Measurements from ENCODE around the gene AADACL4. TPM values are rescaled to one million over a fixed set of nuclear protein-coding genes. Genes with fewer than 3 reads are reported as not detected.

The AADACL4 gene
- total RNA-seq, 2 donors from 2014 or later = not detected

DNA sequence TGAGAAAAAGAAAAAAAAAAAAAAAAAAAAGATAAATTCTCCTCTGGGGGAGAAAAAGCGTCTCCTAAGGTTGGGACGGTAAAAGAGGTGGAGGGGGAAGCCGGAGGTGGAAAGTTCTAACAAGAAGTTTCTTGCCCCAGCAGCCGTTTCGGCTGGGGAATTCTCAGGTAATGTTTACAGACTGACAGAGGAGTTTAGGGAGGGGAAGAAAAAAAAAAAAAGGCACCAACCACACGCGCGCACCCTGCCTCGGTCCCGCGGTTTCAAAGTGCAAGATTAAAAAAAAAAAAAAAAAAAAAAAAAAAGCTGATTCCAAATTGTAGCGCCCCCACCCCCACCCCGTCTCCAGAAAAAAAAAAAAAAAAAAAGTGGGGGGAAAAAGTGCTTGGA, 26.4 kb upstream of the AADACL4 start:
- no peaks in the 10 kb centered on the region for H3K27me3 Mint-ChIP-seq
- H3K36me3 Mint-ChIP-seq (ENCODE audit: low read depth) = peaks cover 66% of the 10 kb centered on the region
- ATAC-seq (replicated peaks) = peak; percentile 10
- H3K9me3 Mint-ChIP-seq = no peaks in the 10 kb centered on the region
- H3K4me3 Mint-ChIP-seq = peak overlapping the region; percentile 99
- peaks cover 28% of the 10 kb centered on the region for H3K4me1 Mint-ChIP-seq
- peak overlapping the region; percentile 95 for H3K27ac Mint-ChIP-seq

DNA sequence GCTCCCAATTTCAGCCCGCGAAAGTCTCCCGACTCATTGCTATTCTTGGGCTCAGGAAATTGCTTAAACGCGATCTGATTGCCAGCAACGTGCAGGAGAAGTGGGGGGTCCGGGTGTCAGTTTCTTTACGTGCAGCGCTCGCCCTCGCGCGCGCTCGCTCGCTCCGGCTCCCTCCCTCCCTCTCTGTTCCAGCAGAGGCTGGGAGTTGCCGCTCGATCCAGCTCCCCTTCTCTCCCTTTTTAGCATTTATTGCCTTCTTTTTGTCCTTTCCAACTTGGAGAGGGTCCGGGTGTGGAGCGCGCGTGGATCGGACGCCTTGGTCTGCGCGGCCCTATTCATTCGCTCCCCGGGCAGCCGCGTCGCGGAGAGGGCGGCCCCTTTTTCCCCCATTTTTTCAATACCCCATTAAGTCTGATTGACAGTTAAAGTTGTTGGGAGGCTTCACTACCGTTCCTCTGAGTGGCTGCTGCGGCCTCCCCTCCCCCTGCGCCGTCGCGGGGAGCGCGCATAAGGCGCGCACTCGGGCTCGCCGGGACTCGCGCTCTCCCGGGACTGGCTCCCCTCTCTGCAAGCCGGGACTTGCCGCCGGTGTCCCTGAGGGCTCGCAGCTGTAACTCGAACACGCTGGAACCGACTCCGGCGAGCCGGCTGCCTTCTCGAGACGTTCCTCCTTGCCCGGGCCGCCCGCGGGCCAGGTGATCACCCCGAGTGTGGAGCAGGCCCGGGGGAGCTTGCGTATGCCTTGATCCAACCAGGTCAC, 25.8 kb upstream of the AADACL4 start, which contains the start of gene DHRS3:
TSS of gene DHRS3 (minus strand) at position 310 of the 760 bp plus-strand sequence. CDS start 862 bp downstream, outside the sequence.
- Mint-ChIP-seq H3K4me1 (peaks cover 25% of the 10 kb centered on the region), H3K9me3 (no peaks in the 10 kb centered on the region), H3K27ac (peak within 1 kb of the TSS; percentile 95), H3K27me3 (no peaks in the 10 kb centered on the region), H3K4me3 (peak within 1 kb of the TSS; percentile 99), H3K36me3 (ENCODE audit: low read depth) (peaks cover 60% of the 10 kb centered on the region)
- ATAC-seq (replicated peaks) = peak; percentile 51

GRCh38 chr1:12618661-12618964, 25.3 kb upstream of the AADACL4 start:
- H3K4me3 Mint-ChIP-seq = peak overlapping the region; percentile 99
- H3K9me3 Mint-ChIP-seq = no peaks in the 10 kb centered on the region
- peak overlapping the region; percentile 95 for H3K27ac Mint-ChIP-seq
- H3K27me3 Mint-ChIP-seq = no peaks in the 10 kb centered on the region
- peaks cover 55% of the 10 kb centered on the region for H3K36me3 Mint-ChIP-seq (ENCODE audit: low read depth)
- H3K4me1 Mint-ChIP-seq = peaks cover 20% of the 10 kb centered on the region
- peak; percentile 1 for ATAC-seq (replicated peaks)

GRCh38 chr1:12618965-12619791, 24.7 kb upstream of the AADACL4 start:
- ATAC-seq (replicated peaks) = peak; percentile 70
- no peaks in the 10 kb centered on the region for H3K9me3 Mint-ChIP-seq
- H3K27me3 Mint-ChIP-seq = no peaks in the 10 kb centered on the region
- H3K27ac Mint-ChIP-seq = peak overlapping the region; percentile 95
- H3K36me3 Mint-ChIP-seq (ENCODE audit: low read depth) = peaks cover 50% of the 10 kb centered on the region
- peaks cover 20% of the 10 kb centered on the region for H3K4me1 Mint-ChIP-seq
- H3K4me3 Mint-ChIP-seq = peak overlapping the region; percentile 99

- H3K27ac Mint-ChIP-seq = peak overlapping the region; percentile 95
- no peaks in the 10 kb centered on the region for H3K27me3 Mint-ChIP-seq
- H3K4me3 Mint-ChIP-seq = peak overlapping the region; percentile 99
- H3K36me3 Mint-ChIP-seq (ENCODE audit: low read depth) = peaks cover 43% of the 10 kb centered on the region
- peaks cover 16% of the 10 kb centered on the region for H3K4me1 Mint-ChIP-seq
- H3K9me3 Mint-ChIP-seq = no peaks in the 10 kb centered on the region
- peak; percentile 51 for ATAC-seq (replicated peaks)
Measured at GRCh38 chr1:12619792-12620487, 23.9 kb upstream of the AADACL4 start.

GRCh38 chr1:12620488-12620865, 23.4 kb upstream of the AADACL4 start:
- ATAC-seq (replicated peaks) = peak; percentile 18
- Mint-ChIP-seq H3K27me3 (no peaks in the 10 kb centered on the region), H3K4me1 (peaks cover 14% of the 10 kb centered on the region), H3K27ac (peak overlapping the region; percentile 95), H3K36me3 (ENCODE audit: low read depth) (peaks cover 37% of the 10 kb centered on the region), H3K4me3 (peak overlapping the region; percentile 99), H3K9me3 (no peaks in the 10 kb centered on the region)

GRCh38 chr1:12620931-12621330, 23.0 kb upstream of the AADACL4 start:
- Mint-ChIP-seq H3K4me1 (peaks cover 14% of the 10 kb centered on the region), H3K27me3 (no peaks in the 10 kb centered on the region), H3K36me3 (ENCODE audit: low read depth) (peaks cover 33% of the 10 kb centered on the region), H3K27ac (no peak overlapping the region), H3K4me3 (peak overlapping the region; percentile 99), H3K9me3 (no peaks in the 10 kb centered on the region)
- ATAC-seq (replicated peaks) = no peak

DNA sequence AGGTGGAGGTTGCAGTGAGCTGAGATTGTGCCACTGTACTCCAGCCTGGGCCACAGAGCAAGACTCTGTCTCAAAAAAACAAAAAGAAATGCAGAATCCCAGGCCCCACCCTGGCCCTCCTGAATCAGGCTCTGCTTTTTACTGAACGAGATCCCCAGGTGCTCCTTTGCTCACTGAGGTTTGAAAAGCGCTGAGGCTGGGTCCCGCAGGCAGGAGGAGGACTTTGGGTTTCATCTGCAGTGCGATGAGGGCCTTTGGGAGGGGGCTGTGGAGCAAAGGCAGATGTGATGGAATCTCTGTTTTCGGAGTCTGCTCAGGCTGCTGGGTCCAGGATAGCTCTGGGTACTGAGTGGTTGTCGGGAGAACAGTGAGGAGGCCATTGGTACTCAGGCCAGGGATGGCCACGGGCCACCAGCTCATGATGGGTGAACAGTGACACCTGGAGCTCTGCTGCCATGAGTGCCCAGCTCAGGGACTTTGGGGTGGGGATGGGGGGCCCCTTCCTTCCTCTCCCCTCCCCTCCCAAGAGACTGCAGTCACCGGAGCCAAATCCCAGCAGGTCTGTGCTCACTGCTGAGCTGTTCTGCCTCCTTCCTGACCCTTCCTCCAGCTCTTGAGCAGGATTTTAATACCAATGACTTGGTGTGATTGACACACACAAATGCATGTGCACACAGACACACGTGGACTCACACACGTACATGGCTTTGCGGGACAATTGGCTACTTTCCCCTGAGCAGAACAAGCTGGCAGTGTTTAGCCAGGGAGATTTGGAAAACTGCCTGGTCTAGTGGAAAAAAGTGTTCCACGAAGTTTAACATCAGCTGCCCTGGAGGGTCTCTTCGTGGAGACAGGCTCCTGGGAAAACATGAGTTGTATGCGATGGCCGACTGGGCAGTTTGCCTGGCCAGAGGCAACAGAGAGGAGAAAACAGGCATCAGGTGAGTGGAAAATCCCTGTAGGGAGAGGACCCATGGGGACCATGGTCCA, 22.2 kb upstream of the AADACL4 start:
- no peaks in the 10 kb centered on the region for H3K27me3 Mint-ChIP-seq
- H3K9me3 Mint-ChIP-seq = no peaks in the 10 kb centered on the region
- no peak overlapping the region for H3K27ac Mint-ChIP-seq
- peaks cover 26% of the 10 kb centered on the region for H3K36me3 Mint-ChIP-seq (ENCODE audit: low read depth)
- no peak overlapping the region for H3K4me3 Mint-ChIP-seq
- ATAC-seq (replicated peaks) = no peak
- peaks cover 14% of the 10 kb centered on the region for H3K4me1 Mint-ChIP-seq

- Mint-ChIP-seq H3K4me3 (no peak overlapping the region), H3K9me3 (no peaks in the 10 kb centered on the region), H3K27ac (no peak overlapping the region), H3K36me3 (ENCODE audit: low read depth) (peaks cover 18% of the 10 kb centered on the region), H3K27me3 (no peaks in the 10 kb centered on the region), H3K4me1 (peaks cover 14% of the 10 kb centered on the region)
- no peak for ATAC-seq (replicated peaks)
Measured at GRCh38 chr1:12622506-12622905, 21.4 kb upstream of the AADACL4 start.

GRCh38 chr1:12625276-12625675, 18.6 kb upstream of the AADACL4 start:
- Mint-ChIP-seq H3K36me3 (ENCODE audit: low read depth) (no peaks in the 10 kb centered on the region), H3K4me1 (no peaks in the 10 kb centered on the region), H3K4me3 (no peak overlapping the region), H3K27ac (no peak overlapping the region), H3K9me3 (no peaks in the 10 kb centered on the region), H3K27me3 (no peaks in the 10 kb centered on the region)
- ATAC-seq (replicated peaks) = no peak

DNA sequence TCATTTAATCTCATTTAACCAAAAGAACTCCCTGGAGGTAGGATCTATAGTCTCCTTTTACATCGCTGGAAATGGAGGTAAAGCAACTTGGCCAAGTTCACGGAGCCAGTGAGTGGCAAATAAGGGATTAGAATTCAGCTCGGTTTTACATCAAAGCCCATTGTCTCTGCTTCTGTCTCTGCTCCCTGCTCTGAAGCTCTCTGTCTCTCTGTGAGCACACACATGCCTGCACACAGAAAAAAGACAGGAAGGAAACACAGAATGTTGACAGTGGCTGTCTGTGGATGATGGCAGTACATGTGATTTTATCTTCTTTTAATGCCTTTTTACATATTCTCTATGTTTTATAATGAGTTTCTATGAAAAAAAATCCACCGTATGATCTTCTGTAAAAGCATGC, 17.0 kb upstream of the AADACL4 start:
- no peak overlapping the region for H3K4me3 Mint-ChIP-seq
- no peak for ATAC-seq (replicated peaks)
- H3K27me3 Mint-ChIP-seq = peaks cover 2% of the 10 kb centered on the region
- H3K27ac Mint-ChIP-seq = no peak overlapping the region
- H3K9me3 Mint-ChIP-seq = no peaks in the 10 kb centered on the region
- H3K4me1 Mint-ChIP-seq = no peaks in the 10 kb centered on the region
- no peaks in the 10 kb centered on the region for H3K36me3 Mint-ChIP-seq (ENCODE audit: low read depth)

DNA sequence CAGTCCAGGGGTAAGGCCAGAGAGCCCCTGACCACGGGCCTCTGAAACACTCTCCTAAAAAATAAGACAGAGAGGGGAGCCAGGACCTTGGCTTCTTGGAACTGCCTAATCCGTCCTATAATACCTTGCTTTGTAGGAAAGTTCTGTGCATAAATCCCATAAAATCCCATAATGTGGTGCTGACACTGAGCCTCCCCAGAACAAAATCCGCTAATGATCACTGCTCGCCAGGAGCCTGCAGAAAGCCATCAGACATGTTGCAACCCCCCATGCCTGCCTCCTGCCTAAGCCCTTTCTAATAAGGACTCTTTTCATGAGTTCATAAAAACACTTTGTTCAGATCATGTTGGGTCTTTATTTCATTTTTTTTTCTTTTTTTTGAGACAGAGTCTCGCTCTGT, 16.6 kb upstream of the AADACL4 start:
- H3K9me3 Mint-ChIP-seq = no peaks in the 10 kb centered on the region
- no peak overlapping the region for H3K27ac Mint-ChIP-seq
- H3K27me3 Mint-ChIP-seq = peaks cover 4% of the 10 kb centered on the region
- no peak overlapping the region for H3K4me3 Mint-ChIP-seq
- H3K4me1 Mint-ChIP-seq = no peaks in the 10 kb centered on the region
- no peak for ATAC-seq (replicated peaks)
- H3K36me3 Mint-ChIP-seq (ENCODE audit: low read depth) = no peaks in the 10 kb centered on the region

- H3K4me3 Mint-ChIP-seq = no peak overlapping the region
- no peaks in the 10 kb centered on the region for H3K9me3 Mint-ChIP-seq
- no peak overlapping the region for H3K27ac Mint-ChIP-seq
- ATAC-seq (replicated peaks) = no peak
- H3K4me1 Mint-ChIP-seq = no peaks in the 10 kb centered on the region
- no peaks in the 10 kb centered on the region for H3K36me3 Mint-ChIP-seq (ENCODE audit: low read depth)
- H3K27me3 Mint-ChIP-seq = peaks cover 4% of the 10 kb centered on the region
Measured at GRCh38 chr1:12629511-12629956, 14.4 kb upstream of the AADACL4 start.
